ENCODE results near the gene SEMA3A.

Gene SEMA3A

DNA sequence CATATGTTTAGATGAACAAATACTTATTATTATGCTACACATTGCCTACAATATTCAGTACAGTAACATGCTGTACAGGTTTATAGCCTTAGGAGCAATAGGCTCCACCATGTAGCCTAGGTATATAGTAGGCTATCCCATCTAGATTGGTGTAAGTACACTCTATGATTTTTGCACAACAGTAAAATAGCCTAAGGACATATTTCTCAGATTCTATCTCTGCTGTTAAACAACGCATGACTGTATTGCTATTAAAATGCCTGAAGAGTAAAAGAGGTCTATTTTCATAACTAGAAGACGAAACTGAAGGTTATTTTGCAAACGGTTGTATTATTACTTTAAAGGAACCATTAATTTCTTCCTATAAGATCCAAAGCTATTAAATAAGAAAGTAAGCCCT lies 88.3 kb downstream of the SEMA3A start:
- no peak overlapping the region for H3K9ac ChIP-seq (ENCODE audit: low read depth in 1 of 2, low read length in 2 of 2)
- no peaks in the 10 kb centered on the region for H3K9me3 ChIP-seq (ENCODE audit: control insufficient read depth in 2 of 2, low read length in 2 of 2)
- H3K27me3 ChIP-seq (ENCODE audit: control insufficient read depth in 2 of 2, insufficient read depth in 2 of 2, low read length in 2 of 2): no peaks in the 10 kb centered on the region
- no peaks in the 10 kb centered on the region for H3K4me1 ChIP-seq (ENCODE audit: control insufficient read depth in 2 of 2, insufficient read depth in 2 of 2, low read length in 2 of 2)
- H3K36me3 ChIP-seq (ENCODE audit: control insufficient read depth in 2 of 2, insufficient read depth in 2 of 2, low read length in 2 of 2): no peaks in the 10 kb centered on the region
- H3K4me3 ChIP-seq (ENCODE audit: low read length in 2 of 2): no peak overlapping the region
- H3K27ac ChIP-seq (ENCODE audit: low read depth in 2 of 2, low read length in 2 of 2): no peak overlapping the region

DNA sequence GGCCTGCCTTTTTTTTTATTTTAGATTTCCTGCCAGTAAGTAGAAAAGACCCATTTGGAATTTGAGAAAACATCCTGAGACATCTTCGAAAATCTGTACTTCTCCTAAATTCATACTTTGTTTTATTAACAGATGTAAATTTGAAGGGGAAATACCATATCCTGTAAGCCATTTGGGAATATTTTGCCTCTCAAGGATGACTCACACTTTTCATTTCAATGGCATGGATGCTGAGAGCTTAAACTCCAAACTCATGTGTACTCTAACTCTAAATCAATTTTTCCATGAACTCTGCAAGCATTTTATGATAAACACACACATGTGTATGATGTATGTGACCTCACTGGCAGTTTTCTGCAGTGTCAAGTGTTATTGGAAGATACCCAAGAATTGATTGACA lies 89.0 kb downstream of the SEMA3A start:
- Histone ChIP-seq H3K4me3 (ENCODE audit: low read length in 2 of 2) (no peak overlapping the region), H3K36me3 (ENCODE audit: control insufficient read depth in 2 of 2, insufficient read depth in 2 of 2, low read length in 2 of 2) (no peaks in the 10 kb centered on the region), H3K4me1 (ENCODE audit: control insufficient read depth in 2 of 2, insufficient read depth in 2 of 2, low read length in 2 of 2) (no peaks in the 10 kb centered on the region), H3K27ac (ENCODE audit: low read depth in 2 of 2, low read length in 2 of 2) (no peak overlapping the region), H3K9me3 (ENCODE audit: control insufficient read depth in 2 of 2, low read length in 2 of 2) (no peaks in the 10 kb centered on the region), H3K9ac (ENCODE audit: low read depth in 1 of 2, low read length in 2 of 2) (no peak overlapping the region), H3K27me3 (ENCODE audit: control insufficient read depth in 2 of 2, insufficient read depth in 2 of 2, low read length in 2 of 2) (no peaks in the 10 kb centered on the region)

DNA sequence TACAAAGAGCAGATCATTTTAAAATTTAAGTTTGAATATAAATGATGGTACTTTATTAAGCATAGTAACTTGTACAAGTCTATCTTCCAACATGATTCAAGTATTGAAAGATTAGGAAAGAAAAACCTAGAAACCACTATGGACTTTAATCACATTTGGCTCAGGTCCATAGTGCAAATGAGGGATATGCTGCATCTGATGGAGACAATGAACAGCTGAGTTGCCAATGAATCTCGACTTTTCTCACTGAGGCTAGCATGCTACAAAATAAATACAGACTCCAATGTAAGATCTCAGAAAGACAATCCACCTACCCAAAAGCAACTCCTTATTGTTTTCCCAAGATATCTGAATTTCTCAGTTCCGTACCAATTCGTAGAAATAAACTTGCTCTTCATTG lies 89.8 kb downstream of the SEMA3A start:
- Histone ChIP-seq H3K4me1 (ENCODE audit: control insufficient read depth in 2 of 2, insufficient read depth in 2 of 2, low read length in 2 of 2) (no peaks in the 10 kb centered on the region), H3K36me3 (ENCODE audit: control insufficient read depth in 2 of 2, insufficient read depth in 2 of 2, low read length in 2 of 2) (no peaks in the 10 kb centered on the region), H3K9me3 (ENCODE audit: control insufficient read depth in 2 of 2, low read length in 2 of 2) (no peaks in the 10 kb centered on the region), H3K4me3 (ENCODE audit: low read length in 2 of 2) (no peak overlapping the region), H3K27me3 (ENCODE audit: control insufficient read depth in 2 of 2, insufficient read depth in 2 of 2, low read length in 2 of 2) (no peaks in the 10 kb centered on the region), H3K27ac (ENCODE audit: low read depth in 2 of 2, low read length in 2 of 2) (no peak overlapping the region), H3K9ac (ENCODE audit: low read depth in 1 of 2, low read length in 2 of 2) (no peak overlapping the region)

DNA sequence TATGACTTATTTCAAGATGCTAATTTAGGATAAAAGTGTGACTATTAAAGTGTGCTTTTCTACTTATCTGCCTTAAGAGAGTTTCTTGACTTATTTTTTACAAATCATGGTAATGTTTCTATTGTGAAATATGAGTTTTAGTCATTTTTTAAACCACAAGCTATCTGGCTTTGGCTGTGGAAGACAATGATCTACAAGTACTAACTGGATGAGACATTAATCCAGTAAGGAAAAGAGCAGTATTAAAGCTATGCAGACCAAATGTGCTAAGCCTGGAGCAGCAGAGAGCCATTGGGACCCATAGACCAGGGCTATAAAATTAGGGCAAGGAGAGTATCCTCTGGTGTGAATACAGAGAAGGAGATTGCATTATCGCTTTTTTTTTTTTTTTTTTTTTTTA lies 92.4 kb downstream of the SEMA3A start:
- Histone ChIP-seq H3K36me3 (ENCODE audit: control insufficient read depth in 2 of 2, insufficient read depth in 2 of 2, low read length in 2 of 2) (no peaks in the 10 kb centered on the region), H3K9ac (ENCODE audit: low read depth in 1 of 2, low read length in 2 of 2) (no peak overlapping the region), H3K9me3 (ENCODE audit: control insufficient read depth in 2 of 2, low read length in 2 of 2) (no peaks in the 10 kb centered on the region), H3K27me3 (ENCODE audit: control insufficient read depth in 2 of 2, insufficient read depth in 2 of 2, low read length in 2 of 2) (no peaks in the 10 kb centered on the region), H3K27ac (ENCODE audit: low read depth in 2 of 2, low read length in 2 of 2) (no peak overlapping the region), H3K4me3 (ENCODE audit: low read length in 2 of 2) (no peak overlapping the region), H3K4me1 (ENCODE audit: control insufficient read depth in 2 of 2, insufficient read depth in 2 of 2, low read length in 2 of 2) (no peaks in the 10 kb centered on the region)

DNA sequence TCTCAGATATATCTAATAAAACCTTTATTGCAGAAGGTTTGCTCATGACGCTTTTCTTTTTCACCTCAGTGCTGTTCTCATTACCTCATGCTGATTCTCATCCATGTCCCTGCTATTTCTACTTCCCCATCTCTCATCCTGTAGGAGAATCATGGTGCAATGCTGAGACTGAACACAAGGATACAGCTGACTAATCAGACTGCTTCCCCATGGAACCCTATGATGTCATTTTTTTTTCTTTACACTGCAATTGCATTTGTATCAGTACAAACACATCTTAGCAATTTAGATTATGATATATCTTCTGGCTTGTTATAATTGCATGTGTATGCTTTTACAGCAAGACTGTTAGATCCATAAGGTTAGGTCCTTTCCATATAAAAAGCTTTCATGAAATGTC lies 93.7 kb downstream of the SEMA3A start:
- no peak overlapping the region for H3K4me3 ChIP-seq (ENCODE audit: low read length in 2 of 2)
- H3K9ac ChIP-seq (ENCODE audit: low read depth in 1 of 2, low read length in 2 of 2): no peak overlapping the region
- no peaks in the 10 kb centered on the region for H3K27me3 ChIP-seq (ENCODE audit: control insufficient read depth in 2 of 2, insufficient read depth in 2 of 2, low read length in 2 of 2)
- H3K36me3 ChIP-seq (ENCODE audit: control insufficient read depth in 2 of 2, insufficient read depth in 2 of 2, low read length in 2 of 2): no peaks in the 10 kb centered on the region
- H3K27ac ChIP-seq (ENCODE audit: low read depth in 2 of 2, low read length in 2 of 2): no peak overlapping the region
- no peaks in the 10 kb centered on the region for H3K4me1 ChIP-seq (ENCODE audit: control insufficient read depth in 2 of 2, insufficient read depth in 2 of 2, low read length in 2 of 2)
- no peaks in the 10 kb centered on the region for H3K9me3 ChIP-seq (ENCODE audit: control insufficient read depth in 2 of 2, low read length in 2 of 2)

DNA sequence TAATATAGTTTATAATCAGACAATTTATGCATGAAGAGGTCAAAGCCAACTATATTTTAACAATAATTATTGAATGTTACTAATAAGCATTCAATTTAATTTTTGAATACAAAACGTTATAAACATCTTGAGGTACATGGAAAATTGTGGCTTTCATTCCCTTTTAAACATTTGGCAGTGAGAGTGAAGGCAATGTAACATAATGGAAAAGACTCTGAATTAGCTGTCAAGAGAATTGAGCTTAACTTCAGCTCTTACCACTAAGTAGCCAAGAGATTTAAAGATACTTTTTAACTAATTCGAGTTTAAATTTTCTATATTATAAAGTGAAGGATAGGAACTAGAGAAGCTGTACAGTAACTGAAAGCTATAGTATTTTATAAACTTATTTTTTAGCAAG lies 98.6 kb downstream of the SEMA3A start:
- no peak overlapping the region for H3K4me3 ChIP-seq (ENCODE audit: low read length in 2 of 2)
- H3K27me3 ChIP-seq (ENCODE audit: control insufficient read depth in 2 of 2, insufficient read depth in 2 of 2, low read length in 2 of 2): no peaks in the 10 kb centered on the region
- no peaks in the 10 kb centered on the region for H3K36me3 ChIP-seq (ENCODE audit: control insufficient read depth in 2 of 2, insufficient read depth in 2 of 2, low read length in 2 of 2)
- no peaks in the 10 kb centered on the region for H3K9me3 ChIP-seq (ENCODE audit: control insufficient read depth in 2 of 2, low read length in 2 of 2)
- H3K4me1 ChIP-seq (ENCODE audit: control insufficient read depth in 2 of 2, insufficient read depth in 2 of 2, low read length in 2 of 2): peaks cover 0 to 3% of the 10 kb centered on the region in 2 donors
- H3K9ac ChIP-seq (ENCODE audit: low read depth in 1 of 2, low read length in 2 of 2): no peak overlapping the region
- no peak overlapping the region for H3K27ac ChIP-seq (ENCODE audit: low read depth in 2 of 2, low read length in 2 of 2)

DNA sequence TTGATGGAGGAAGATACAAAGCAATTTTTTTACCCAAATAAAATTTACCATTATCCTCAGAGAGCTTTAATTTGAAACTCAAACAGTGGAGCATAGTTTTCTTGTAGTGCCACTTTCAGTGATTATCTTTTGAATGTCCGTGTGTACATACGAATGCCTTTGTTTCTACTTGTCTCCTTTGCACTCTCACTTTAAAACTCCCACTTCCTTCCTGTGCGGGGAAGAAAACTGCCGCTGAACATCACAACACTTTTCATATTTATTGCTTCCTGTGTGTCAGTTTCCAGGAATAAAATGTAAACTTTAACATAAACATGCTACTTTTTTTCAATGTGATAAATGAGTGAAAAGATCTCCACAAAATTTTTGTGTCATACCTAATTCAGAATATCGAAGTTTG lies 102.4 kb downstream of the SEMA3A start:
- Histone ChIP-seq H3K27me3 (ENCODE audit: control insufficient read depth in 2 of 2, insufficient read depth in 2 of 2, low read length in 2 of 2) (no peaks in the 10 kb centered on the region), H3K36me3 (ENCODE audit: control insufficient read depth in 2 of 2, insufficient read depth in 2 of 2, low read length in 2 of 2) (no peaks in the 10 kb centered on the region), H3K9me3 (ENCODE audit: control insufficient read depth in 2 of 2, low read length in 2 of 2) (no peaks in the 10 kb centered on the region), H3K27ac (ENCODE audit: low read depth in 2 of 2, low read length in 2 of 2) (no peak overlapping the region), H3K4me3 (ENCODE audit: low read length in 2 of 2) (no peak overlapping the region), H3K9ac (ENCODE audit: low read depth in 1 of 2, low read length in 2 of 2) (no peak overlapping the region), H3K4me1 (ENCODE audit: control insufficient read depth in 2 of 2, insufficient read depth in 2 of 2, low read length in 2 of 2) (peaks cover 0 to 3% of the 10 kb centered on the region in 2 donors)

DNA sequence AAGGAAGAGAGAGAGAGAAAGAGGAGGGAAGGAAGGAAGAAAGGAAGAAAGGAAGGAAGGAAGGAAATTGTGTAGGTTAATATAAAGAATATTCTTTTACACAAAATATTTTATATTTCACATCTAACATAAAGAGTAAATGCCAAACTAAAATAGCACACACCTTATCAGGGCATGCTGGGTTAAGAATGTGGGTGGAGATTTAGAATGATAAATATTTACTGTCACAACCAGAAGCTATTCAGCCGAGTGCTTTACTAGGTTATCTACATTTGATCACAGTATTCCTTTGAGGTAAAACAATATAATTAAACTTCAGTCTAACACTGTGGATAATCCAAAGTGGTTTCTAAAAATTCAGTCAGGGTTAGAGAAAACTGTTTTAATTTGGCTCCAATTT lies 103.3 kb downstream of the SEMA3A start:
- Histone ChIP-seq H3K27ac (ENCODE audit: low read depth in 2 of 2, low read length in 2 of 2) (no peak overlapping the region), H3K9me3 (ENCODE audit: control insufficient read depth in 2 of 2, low read length in 2 of 2) (no peaks in the 10 kb centered on the region), H3K4me3 (ENCODE audit: low read length in 2 of 2) (no peak overlapping the region), H3K4me1 (ENCODE audit: control insufficient read depth in 2 of 2, insufficient read depth in 2 of 2, low read length in 2 of 2) (peaks cover 0 to 3% of the 10 kb centered on the region in 2 donors), H3K36me3 (ENCODE audit: control insufficient read depth in 2 of 2, insufficient read depth in 2 of 2, low read length in 2 of 2) (no peaks in the 10 kb centered on the region), H3K9ac (ENCODE audit: low read depth in 1 of 2, low read length in 2 of 2) (no peak overlapping the region), H3K27me3 (ENCODE audit: control insufficient read depth in 2 of 2, insufficient read depth in 2 of 2, low read length in 2 of 2) (no peaks in the 10 kb centered on the region)

DNA sequence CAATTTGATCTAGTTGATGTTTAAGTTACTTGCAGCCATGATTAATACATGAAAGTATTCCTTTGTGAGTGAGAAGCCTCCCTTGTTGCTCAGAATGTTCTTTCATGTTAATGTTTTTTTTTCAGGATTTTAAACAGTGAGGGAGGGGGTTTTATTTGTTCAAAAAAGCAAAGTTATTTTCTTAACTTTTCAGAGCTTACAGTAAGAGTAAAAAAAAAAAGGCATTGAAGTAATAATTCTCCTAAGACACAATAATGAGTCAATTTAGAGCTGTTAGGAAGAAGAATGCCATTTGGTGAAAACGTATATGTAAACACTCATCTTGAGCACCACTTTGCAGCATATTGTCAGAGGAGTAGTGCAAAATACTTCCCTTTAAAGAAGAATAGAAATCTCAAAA lies 105.8 kb downstream of the SEMA3A start:
- no peaks in the 10 kb centered on the region for H3K9me3 ChIP-seq (ENCODE audit: control insufficient read depth in 2 of 2, low read length in 2 of 2)
- no peak overlapping the region for H3K4me3 ChIP-seq (ENCODE audit: low read length in 2 of 2)
- no peaks in the 10 kb centered on the region for H3K36me3 ChIP-seq (ENCODE audit: control insufficient read depth in 2 of 2, insufficient read depth in 2 of 2, low read length in 2 of 2)
- H3K4me1 ChIP-seq (ENCODE audit: control insufficient read depth in 2 of 2, insufficient read depth in 2 of 2, low read length in 2 of 2): peaks cover 0 to 3% of the 10 kb centered on the region in 2 donors
- no peaks in the 10 kb centered on the region for H3K27me3 ChIP-seq (ENCODE audit: control insufficient read depth in 2 of 2, insufficient read depth in 2 of 2, low read length in 2 of 2)
- no peak overlapping the region for H3K27ac ChIP-seq (ENCODE audit: low read depth in 2 of 2, low read length in 2 of 2)
- no peak overlapping the region for H3K9ac ChIP-seq (ENCODE audit: low read depth in 1 of 2, low read length in 2 of 2)

DNA sequence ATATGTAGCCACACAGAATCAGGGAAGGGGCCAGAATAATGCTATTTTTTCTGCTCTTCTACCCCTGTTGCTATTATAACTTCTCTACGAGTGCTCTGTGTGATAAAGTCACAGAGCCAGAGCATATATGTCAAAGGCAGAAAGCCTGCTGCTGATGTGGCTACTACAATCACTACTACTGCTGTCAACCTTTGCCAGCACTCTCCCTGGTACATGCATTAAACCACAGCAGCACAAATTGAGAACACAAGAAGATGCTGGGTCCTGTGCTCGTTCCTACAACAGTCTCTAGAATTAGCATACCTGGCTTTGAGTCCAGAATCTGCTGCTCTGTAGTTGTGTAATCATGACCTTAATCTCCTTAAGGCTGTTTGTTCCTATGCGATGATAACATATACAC lies 108.6 kb downstream of the SEMA3A start:
- no peaks in the 10 kb centered on the region for H3K27me3 ChIP-seq (ENCODE audit: control insufficient read depth in 2 of 2, insufficient read depth in 2 of 2, low read length in 2 of 2)
- no peak overlapping the region for H3K9ac ChIP-seq (ENCODE audit: low read depth in 1 of 2, low read length in 2 of 2)
- no peaks in the 10 kb centered on the region for H3K36me3 ChIP-seq (ENCODE audit: control insufficient read depth in 2 of 2, insufficient read depth in 2 of 2, low read length in 2 of 2)
- no peak overlapping the region for H3K27ac ChIP-seq (ENCODE audit: low read depth in 2 of 2, low read length in 2 of 2)
- H3K4me3 ChIP-seq (ENCODE audit: low read length in 2 of 2): no peak overlapping the region
- no peaks in the 10 kb centered on the region for H3K9me3 ChIP-seq (ENCODE audit: control insufficient read depth in 2 of 2, low read length in 2 of 2)
- H3K4me1 ChIP-seq (ENCODE audit: control insufficient read depth in 2 of 2, insufficient read depth in 2 of 2, low read length in 2 of 2): no peaks in the 10 kb centered on the region

DNA sequence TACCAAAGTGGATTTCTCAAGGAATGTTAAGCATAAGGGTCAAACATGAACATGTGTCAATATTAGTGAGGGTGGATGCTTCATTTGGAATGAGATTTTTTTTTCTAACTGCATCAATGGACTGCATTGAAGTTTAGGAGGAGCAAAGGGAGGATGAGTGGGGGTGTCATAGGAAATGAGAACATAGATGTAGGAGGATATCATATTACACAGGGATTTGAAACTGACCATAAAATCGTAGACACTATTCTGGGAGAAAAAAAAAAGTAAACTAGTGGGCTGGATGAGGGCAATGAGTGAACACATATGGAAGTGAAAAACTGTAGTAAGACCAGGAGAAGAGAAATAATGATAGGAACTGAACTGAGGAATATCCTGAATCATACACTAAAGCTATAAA lies 109.4 kb downstream of the SEMA3A start:
- Histone ChIP-seq H3K36me3 (ENCODE audit: control insufficient read depth in 2 of 2, insufficient read depth in 2 of 2, low read length in 2 of 2) (no peaks in the 10 kb centered on the region), H3K4me3 (ENCODE audit: low read length in 2 of 2) (no peak overlapping the region), H3K9ac (ENCODE audit: low read depth in 1 of 2, low read length in 2 of 2) (no peak overlapping the region), H3K9me3 (ENCODE audit: control insufficient read depth in 2 of 2, low read length in 2 of 2) (no peaks in the 10 kb centered on the region), H3K27ac (ENCODE audit: low read depth in 2 of 2, low read length in 2 of 2) (no peak overlapping the region), H3K27me3 (ENCODE audit: control insufficient read depth in 2 of 2, insufficient read depth in 2 of 2, low read length in 2 of 2) (no peaks in the 10 kb centered on the region), H3K4me1 (ENCODE audit: control insufficient read depth in 2 of 2, insufficient read depth in 2 of 2, low read length in 2 of 2) (no peaks in the 10 kb centered on the region)

Measured in mucosa of rectum (tissue), 2 donors.